ENCODE data around the gene PRG2.
"Not testable (repeated sequence)": the region's sequence is repeated elsewhere in the genome, so short reads cannot be mapped to it uniquely, and the experiment has no call there.

Gene PRG2

GRCh38 chr11:57364851-57365660, 25.4 kb downstream of the PRG2 start:
- FAIRE-seq = no peak

- FAIRE-seq = no peak
These were observed 27.0 kb downstream of the PRG2 start for GRCh38 chr11:57363131-57364080.

GRCh38 chr11:57361926-57362325, 28.5 kb downstream of the PRG2 start:
- no peak for FAIRE-seq

- not testable (repeated sequence) for FAIRE-seq
These were observed 29.0 kb downstream of the PRG2 start for GRCh38 chr11:57361420-57361819.

- FAIRE-seq = no peak
These were observed 29.5 kb downstream of the PRG2 start for GRCh38 chr11:57360991-57361390.

- FAIRE-seq = no peak
These were observed 30.4 kb downstream of the PRG2 start for GRCh38 chr11:57359896-57360690.

- no peak for FAIRE-seq
These were observed 31.1 kb downstream of the PRG2 start for GRCh38 chr11:57359396-57359795.

GRCh38 chr11:57358991-57359390, 31.5 kb downstream of the PRG2 start:
- no peak for FAIRE-seq

- no peak for FAIRE-seq
These were observed 31.9 kb downstream of the PRG2 start for GRCh38 chr11:57358543-57358961.

GRCh38 chr11:57357856-57358255, 32.6 kb downstream of the PRG2 start:
- FAIRE-seq = no peak

GRCh38 chr11:57357310-57357709, 33.1 kb downstream of the PRG2 start:
- no peak for FAIRE-seq

GRCh38 chr11:57356268-57356667, 34.2 kb downstream of the PRG2 start:
- no peak for FAIRE-seq

GRCh38 chr11:57354699-57355098, 35.8 kb downstream of the PRG2 start:
- FAIRE-seq = no peak

GRCh38 chr11:57353852-57354251, 36.6 kb downstream of the PRG2 start:
- no peak for FAIRE-seq

GRCh38 chr11:57353446-57353845, 37.0 kb downstream of the PRG2 start:
- no peak for FAIRE-seq

- FAIRE-seq = no peak
These were observed 37.4 kb downstream of the PRG2 start for GRCh38 chr11:57353036-57353435.

- no peak for FAIRE-seq
These were observed 40.8 kb downstream of the PRG2 start for GRCh38 chr11:57349491-57350274.

GRCh38 chr11:57348636-57349313, 41.7 kb downstream of the PRG2 start:
- no peak for FAIRE-seq

- no peak for FAIRE-seq
These were observed 42.4 kb downstream of the PRG2 start for GRCh38 chr11:57348052-57348451.

- FAIRE-seq = no peak
These were observed 43.1 kb downstream of the PRG2 start for GRCh38 chr11:57347336-57347735.

GRCh38 chr11:57345555-57346211, 44.8 kb downstream of the PRG2 start:
- FAIRE-seq = no peak

Measured in colon (tissue), 2 donors.